Gastroesophageal sphincter (tissue), 3 donors: ENCODE measurements around the gene RBM27.

Experiments
- EP300 ChIP-seq: sonication (generic); formaldehyde crosslinking; IDR thresholded peaks from one replicate; pipeline ENCODE4 v1.6.1; 2017; ENCODE audit warnings: antibody characterized with exemption, mild to moderate bottlenecking
- TF ChIP-seq, protein P1 (sequence below), 4 experiments: fragments of 200-600 bp in 2 of 4; fragments of 450-650 bp in 2 of 4; sonication (generic) in 1 of 4; IDR thresholded peaks; one replicate each; pipeline ENCODE4 v1.5.1; 2017 to 2019; ENCODE audit warnings: antibody characterized with exemption in 4 of 4, mild to moderate bottlenecking in 2 of 4, moderate library complexity in 2 of 4

DNA sequence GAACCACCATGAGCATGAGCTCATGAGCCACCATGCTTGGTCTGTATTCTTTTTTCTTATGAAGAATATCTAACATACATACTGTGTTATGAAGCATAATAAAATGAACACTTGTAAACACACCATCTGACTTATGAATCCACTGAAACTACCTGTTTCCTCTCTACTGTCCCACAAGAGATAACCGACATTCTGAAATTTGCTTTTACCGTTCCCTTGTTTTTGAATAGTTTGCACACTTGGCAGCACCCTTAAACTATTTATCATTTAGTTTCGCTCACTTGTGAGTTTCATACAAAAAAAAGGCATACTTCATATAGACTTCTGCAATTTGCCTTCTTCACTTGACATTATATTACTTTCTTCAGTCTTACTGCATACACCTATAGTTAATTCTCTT, 29.8 kb upstream of the RBM27 start:
- TF ChIP-seq, protein P1, sequence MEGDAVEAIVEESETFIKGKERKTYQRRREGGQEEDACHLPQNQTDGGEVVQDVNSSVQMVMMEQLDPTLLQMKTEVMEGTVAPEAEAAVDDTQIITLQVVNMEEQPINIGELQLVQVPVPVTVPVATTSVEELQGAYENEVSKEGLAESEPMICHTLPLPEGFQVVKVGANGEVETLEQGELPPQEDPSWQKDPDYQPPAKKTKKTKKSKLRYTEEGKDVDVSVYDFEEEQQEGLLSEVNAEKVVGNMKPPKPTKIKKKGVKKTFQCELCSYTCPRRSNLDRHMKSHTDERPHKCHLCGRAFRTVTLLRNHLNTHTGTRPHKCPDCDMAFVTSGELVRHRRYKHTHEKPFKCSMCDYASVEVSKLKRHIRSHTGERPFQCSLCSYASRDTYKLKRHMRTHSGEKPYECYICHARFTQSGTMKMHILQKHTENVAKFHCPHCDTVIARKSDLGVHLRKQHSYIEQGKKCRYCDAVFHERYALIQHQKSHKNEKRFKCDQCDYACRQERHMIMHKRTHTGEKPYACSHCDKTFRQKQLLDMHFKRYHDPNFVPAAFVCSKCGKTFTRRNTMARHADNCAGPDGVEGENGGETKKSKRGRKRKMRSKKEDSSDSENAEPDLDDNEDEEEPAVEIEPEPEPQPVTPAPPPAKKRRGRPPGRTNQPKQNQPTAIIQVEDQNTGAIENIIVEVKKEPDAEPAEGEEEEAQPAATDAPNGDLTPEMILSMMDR (IDR thresholded peaks at IDR 0.05) = no peak
- no peak for TF ChIP-seq EP300
